Sigmoid colon (tissue), 4 donors: Measurements from ENCODE around the gene NR4A3.

Experiments
- EP300 ChIP-seq, 4 donors: sonication (generic); formaldehyde crosslinking; IDR thresholded peaks; one replicate each; pipeline ENCODE4 v1.6.1; 2017; ENCODE audit warnings: antibody characterized with exemption in 4 of 4
- POLR2A ChIP-seq, 2 donors: fragments of 450-650 bp; IDR thresholded peaks; one replicate each; pipeline ENCODE4 v1.6.1; 2016; ENCODE audit warnings: antibody characterized with exemption in 2 of 2, mild to moderate bottlenecking in 2 of 2, moderate library complexity in 2 of 2
- POLR2AphosphoS5 ChIP-seq, 4 donors: sonication (generic); formaldehyde crosslinking; IDR thresholded peaks; one replicate each; pipeline ENCODE4 v1.6.1; 2017; ENCODE audit warnings: antibody characterized with exemption in 4 of 4
- TF ChIP-seq, protein P1 (sequence below), 4 experiments: fragments of 450-650 bp in 3 of 4; fragments of 200-600 bp in 1 of 4; IDR thresholded peaks; one replicate each; pipeline ENCODE4 v1.5.1; 2016 to 2019; ENCODE audit warnings: antibody characterized with exemption in 4 of 4, mild to moderate bottlenecking in 3 of 4, moderate library complexity in 2 of 4

DNA sequence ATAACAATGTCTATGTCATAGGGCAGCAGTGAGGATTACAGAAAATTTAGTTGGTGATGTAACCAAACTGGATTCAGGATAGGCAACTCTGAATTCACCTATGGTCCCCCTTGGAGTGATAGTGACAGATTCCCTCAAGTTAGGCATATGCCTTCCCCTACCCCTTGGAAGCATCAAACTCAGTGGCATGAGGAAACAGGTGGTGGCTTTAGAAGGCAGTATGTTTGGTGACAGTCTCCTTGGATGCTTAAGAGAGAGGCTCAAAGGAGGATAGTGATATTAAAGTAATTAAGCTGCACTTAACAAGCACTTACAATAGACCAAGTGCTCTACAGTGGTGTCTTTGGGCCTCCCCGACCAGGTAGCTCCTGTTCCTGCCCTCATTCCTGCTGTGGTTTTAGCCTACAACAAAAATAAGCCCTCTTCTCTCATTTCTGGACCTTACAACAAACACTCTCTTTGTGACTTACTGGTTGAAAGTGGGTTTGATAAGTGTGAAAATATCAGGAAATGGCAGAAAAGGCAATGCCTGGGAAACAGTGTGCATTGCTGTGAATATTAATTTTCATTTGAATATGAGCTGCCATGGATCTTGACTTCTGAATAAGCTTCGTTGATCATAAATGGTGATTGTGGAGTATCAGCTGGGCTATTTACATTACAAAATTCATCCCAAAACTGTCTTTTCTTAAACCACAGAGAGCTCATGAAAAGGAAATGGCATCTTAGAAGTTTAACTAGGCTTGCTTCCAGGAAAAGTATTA is 29.2 kb downstream of the NR4A3 start:
- TF ChIP-seq, protein P1, sequence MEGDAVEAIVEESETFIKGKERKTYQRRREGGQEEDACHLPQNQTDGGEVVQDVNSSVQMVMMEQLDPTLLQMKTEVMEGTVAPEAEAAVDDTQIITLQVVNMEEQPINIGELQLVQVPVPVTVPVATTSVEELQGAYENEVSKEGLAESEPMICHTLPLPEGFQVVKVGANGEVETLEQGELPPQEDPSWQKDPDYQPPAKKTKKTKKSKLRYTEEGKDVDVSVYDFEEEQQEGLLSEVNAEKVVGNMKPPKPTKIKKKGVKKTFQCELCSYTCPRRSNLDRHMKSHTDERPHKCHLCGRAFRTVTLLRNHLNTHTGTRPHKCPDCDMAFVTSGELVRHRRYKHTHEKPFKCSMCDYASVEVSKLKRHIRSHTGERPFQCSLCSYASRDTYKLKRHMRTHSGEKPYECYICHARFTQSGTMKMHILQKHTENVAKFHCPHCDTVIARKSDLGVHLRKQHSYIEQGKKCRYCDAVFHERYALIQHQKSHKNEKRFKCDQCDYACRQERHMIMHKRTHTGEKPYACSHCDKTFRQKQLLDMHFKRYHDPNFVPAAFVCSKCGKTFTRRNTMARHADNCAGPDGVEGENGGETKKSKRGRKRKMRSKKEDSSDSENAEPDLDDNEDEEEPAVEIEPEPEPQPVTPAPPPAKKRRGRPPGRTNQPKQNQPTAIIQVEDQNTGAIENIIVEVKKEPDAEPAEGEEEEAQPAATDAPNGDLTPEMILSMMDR (IDR thresholded peaks at IDR 0.05) = no peak
- TF ChIP-seq POLR2A (IDR thresholded peaks at IDR 0.05) = no peak
- TF ChIP-seq EP300 (IDR thresholded peaks at IDR 0.05) = no peak
- no peak for TF ChIP-seq POLR2AphosphoS5 (IDR thresholded peaks at IDR 0.05)
